CD4-positive, alpha-beta T cell treated with Interferon gamma for 1 hour (primary cell): ENCODE results near the gene SRCAP.

Experiments used
- DNase-seq: peaks from one replicate; pipeline ENCODE4 v3.0.0-alpha.2; 2020

SRCAP gene

DNA sequence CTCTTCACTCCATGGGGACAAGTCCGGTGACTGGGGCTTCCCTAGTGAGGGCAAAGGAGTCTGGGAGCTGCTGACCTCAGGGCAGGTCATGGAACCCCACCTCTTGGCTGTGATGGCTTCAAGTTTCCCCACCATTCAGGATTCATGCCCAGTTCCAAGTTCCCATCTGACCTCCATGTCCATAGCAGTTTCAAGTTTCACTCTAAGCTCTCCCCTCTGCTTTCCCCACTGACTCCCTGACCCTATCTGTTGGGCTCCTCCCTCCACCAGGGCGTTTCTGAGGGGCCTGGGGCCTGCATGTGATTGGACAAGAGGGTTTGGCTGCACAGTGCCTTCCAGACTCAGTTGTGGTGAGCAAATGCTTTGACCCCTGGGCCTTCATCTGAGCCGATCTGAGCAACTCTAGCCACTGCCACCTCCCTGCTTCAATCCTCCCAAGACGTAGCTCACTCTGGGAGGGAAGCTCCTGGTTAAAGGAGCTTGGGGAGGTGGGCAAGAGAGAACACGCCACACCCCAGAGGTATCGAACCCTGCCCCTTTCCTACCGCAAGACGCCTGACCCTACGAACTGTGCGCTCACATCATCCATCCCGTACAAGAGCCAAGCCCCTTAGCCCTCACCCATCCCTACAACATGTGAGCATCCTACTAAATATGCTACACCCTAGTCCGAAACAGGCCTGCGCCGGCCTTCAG, 79.7 kb downstream of the SRCAP start:
- DNase-seq, result no peak

- no peak for DNase-seq
Measured at GRCh38 chr16:30779596-30779995, 80.6 kb downstream of the SRCAP start.

GRCh38 chr16:30780021-30780420, 81.0 kb downstream of the SRCAP start:
- no peak for DNase-seq

GRCh38 chr16:30780549-30780948, 81.6 kb downstream of the SRCAP start:
- DNase-seq, result no peak

GRCh38 chr16:30782486-30783279, 83.7 kb downstream of the SRCAP start:
- DNase-seq, result no peak

- DNase-seq, result no peak
Measured at GRCh38 chr16:30783280-30784109, 84.5 kb downstream of the SRCAP start.

GRCh38 chr16:30784215-30784614, 85.2 kb downstream of the SRCAP start:
- DNase-seq, result no peak

DNA sequence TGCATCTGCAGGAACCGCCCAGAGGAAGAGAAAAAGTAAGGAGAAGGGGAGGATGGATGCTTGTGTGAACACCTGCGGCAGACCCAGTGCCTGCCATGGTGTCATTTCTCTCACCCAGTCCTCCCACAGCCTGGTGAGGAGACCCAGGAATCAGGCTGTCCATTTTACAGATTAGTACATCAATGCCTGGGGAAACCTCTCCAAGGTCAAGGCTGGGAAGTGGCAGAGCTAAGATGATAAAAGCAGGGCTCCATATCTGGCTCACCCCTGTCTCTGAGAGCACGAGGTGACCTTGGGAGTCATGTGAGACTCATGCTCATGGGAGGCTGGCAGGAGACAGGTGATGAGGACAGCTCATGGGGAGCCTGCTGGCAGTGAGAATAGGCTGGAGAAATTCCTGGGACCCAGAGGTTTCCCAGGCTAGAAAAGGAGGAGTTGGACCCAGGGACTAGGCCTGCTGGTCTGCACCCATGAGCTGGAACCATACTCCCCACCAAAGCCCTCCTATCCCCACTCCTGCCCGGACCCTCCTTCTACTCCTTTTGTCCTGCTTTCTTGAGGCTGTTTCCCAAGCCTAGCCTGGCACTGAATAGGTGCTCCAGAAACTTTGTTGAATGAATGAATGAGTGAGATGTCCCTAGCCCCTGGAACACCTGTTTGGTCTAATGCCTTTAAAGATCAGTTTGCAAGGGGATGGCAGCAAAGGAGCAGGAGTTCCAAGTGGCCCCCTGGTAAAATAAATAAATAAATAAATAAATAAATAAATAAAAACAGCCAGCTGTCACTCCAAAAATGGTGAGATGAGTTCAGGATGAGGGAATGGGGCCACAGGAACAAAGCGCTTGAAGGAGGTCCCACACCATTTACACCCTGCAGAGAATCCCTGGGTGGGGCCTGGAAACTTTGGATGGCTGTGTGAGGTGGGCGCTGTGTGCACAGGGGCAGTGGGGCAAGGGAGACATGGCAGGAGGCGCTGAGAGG, 86.4 kb downstream of the SRCAP start:
- DNase-seq, result no peak

GRCh38 chr16:30786115-30786935, 87.4 kb downstream of the SRCAP start:
- no peak for DNase-seq

DNA sequence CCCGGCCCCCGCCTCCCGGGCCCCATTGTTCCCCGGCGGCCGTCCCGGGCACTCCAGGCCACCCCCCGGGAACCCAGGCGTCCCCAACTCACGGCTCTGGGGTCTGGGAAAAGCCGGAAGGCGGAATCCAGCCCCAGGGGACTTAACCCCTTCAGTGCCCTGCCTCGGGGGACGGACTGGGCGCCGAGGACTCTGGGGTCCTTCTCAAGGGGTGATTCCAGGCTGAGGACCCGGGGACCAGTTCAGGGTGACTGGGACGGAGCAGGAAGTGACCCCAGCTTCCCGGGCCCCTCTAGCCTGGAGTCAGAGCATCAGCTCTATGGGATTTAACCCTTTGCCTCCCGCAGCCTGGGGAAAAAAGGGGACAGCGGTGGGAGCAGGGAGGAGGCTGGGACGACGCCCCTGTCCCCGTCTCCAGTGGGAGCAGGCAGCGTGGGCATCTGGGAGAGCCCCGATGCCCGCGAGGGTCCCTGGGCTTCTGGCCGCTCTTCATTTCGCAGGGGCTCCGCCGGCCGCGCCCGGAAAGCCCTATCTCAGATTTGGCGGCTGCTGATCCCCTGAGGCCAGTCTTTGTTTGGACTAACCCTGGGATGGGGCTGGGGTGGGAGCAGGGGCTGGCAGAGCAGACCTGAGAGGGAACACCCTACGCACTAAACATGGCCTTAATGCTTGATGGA, 88.1 kb downstream of the SRCAP start, which contains the start of gene ZNF629:
ZNF629 (minus strand) TSS at position 270 of the 677 bp plus-strand sequence. CDS start 2,723 bp downstream, outside the sequence.
- DNase-seq, result no peak

DNA sequence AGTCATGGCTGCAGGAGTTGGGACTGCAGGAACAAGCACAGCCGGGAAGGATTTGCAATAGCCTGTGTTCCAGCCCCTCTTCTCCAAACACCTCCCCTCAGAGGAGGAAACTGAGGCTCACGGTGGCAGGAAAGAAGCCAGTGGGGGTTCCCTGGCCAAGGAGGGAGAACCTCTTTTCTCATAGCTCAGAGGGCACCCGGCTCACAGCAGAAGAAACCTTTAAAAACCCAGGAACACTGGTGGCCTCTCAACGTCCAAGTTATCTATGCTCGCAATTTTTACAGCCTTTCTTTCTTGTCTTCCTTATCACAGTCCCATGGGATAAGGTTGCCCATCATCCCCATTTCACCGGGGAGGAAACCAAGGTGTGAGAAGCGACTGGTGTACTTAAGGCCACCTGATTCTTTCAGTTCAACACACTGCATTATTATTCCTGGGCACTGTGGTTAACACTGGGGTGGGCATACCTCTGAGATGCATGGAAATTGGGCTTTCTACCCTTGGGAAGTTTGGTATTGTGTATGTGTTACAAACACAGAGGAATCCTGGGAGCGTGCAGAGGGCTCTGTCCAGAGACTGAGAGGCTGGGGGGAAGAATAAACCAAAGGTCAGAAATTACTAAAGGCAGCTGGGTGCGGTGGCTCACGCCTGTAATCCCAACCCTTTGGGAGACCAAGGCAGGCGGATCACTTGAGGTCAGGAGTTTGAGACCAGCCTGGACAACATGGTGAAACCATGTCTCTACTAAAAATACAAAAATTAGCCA, 88.8 kb downstream of the SRCAP start:
- no peak for DNase-seq
